ENCODE data around the gene PCDH12. TPM values are rescaled to one million over a fixed set of nuclear protein-coding genes. Genes with fewer than 3 reads are reported as not detected.

The PCDH12 gene
- total RNA-seq, 1 experiment from 2014 or later, result not detected

- Histone ChIP-seq H4K5ac (ENCODE audit: insufficient read length, low read depth, low read length) (no peak overlapping the region), H3K23ac (ENCODE audit: insufficient read length, low read depth, low read length) (no peak overlapping the region), H2AK5ac (ENCODE audit: insufficient read length, low read length) (no peak overlapping the region), H2BK15ac (ENCODE audit: low read depth, low read length) (no peak overlapping the region), H2AFZ (ENCODE audit: low read length) (no peak overlapping the region), H2BK20ac (ENCODE audit: low read depth, low read length, poor library complexity, severe bottlenecking) (no peak overlapping the region), H3K4me1 (ENCODE audit: insufficient read depth, low read length) (no peaks in the 10 kb centered on the region), H3K4ac (ENCODE audit: low read depth, low read length) (no peak overlapping the region), H3T11ph (ENCODE audit: low read length) (no peak overlapping the region), H3K23me2 (ENCODE audit: insufficient read length, low read depth, low read length, poor library complexity, severe bottlenecking) (no peaks in the 10 kb centered on the region), H2BK120ac (ENCODE audit: low read depth, low read length, poor library complexity, severe bottlenecking) (no peak overlapping the region), H3K79me2 (ENCODE audit: insufficient read depth, low read length) (no peaks in the 10 kb centered on the region), H2BK5ac (ENCODE audit: insufficient read length, low read length) (no peak overlapping the region), H3K27ac (ENCODE audit: insufficient read length, low read depth, low read length) (no peak overlapping the region), H3K18ac (ENCODE audit: insufficient read length, low read depth, low read length) (no peak overlapping the region), H4K8ac (replicated peaks; ENCODE audit: insufficient read length, low read depth, low read length) (no peak overlapping the region), H2BK12ac (ENCODE audit: insufficient read length, low read depth, low read length) (no peak overlapping the region), H3K9ac (ENCODE audit: extremely low read depth, insufficient read length, low read length) (no peak overlapping the region), H4K91ac (ENCODE audit: insufficient read length, low read depth, low read length) (no peak overlapping the region), H3K27me3 (ENCODE audit: insufficient read depth, low read length) (no peaks in the 10 kb centered on the region), H3K14ac (ENCODE audit: insufficient read depth, low read length) (no peak overlapping the region), H3K4me2 (ENCODE audit: insufficient read depth, insufficient read length, low read length) (no peak overlapping the region), H3K79me1 (ENCODE audit: insufficient read depth, low read depth, low read length, poor library complexity, severe bottlenecking) (no peaks in the 10 kb centered on the region), H4K20me1 (ENCODE audit: control insufficient read depth, insufficient read depth, insufficient read length) (no peaks in the 10 kb centered on the region), H3K56ac (ENCODE audit: insufficient read length, low read depth, low read length) (no peak overlapping the region), H3K9me3 (ENCODE audit: control insufficient read depth, low read depth, low read length) (no peaks in the 10 kb centered on the region)
- Mint-ChIP-seq H3K4me3 (no peak overlapping the region), H3K36me3 (ENCODE audit: insufficient read depth in 1 of 3, low read depth in 3 of 3) (peaks cover 6 to 35% (median 35%) of the 10 kb centered on the region in 3 experiments), H3K4me1 (no peaks in the 10 kb centered on the region), H3K9me3 (no peaks in the 10 kb centered on the region), H3K27ac (no peak overlapping the region), H3K27me3 (ENCODE audit: low read depth) (no peaks in the 10 kb centered on the region)
- no CpG with 5 or more reads among the region's 1 CpG for WGBS (ENCODE audit: extremely low coverage, insufficient read length, low lambda C conversion rate)
- TF ChIP-seq, protein P1, sequence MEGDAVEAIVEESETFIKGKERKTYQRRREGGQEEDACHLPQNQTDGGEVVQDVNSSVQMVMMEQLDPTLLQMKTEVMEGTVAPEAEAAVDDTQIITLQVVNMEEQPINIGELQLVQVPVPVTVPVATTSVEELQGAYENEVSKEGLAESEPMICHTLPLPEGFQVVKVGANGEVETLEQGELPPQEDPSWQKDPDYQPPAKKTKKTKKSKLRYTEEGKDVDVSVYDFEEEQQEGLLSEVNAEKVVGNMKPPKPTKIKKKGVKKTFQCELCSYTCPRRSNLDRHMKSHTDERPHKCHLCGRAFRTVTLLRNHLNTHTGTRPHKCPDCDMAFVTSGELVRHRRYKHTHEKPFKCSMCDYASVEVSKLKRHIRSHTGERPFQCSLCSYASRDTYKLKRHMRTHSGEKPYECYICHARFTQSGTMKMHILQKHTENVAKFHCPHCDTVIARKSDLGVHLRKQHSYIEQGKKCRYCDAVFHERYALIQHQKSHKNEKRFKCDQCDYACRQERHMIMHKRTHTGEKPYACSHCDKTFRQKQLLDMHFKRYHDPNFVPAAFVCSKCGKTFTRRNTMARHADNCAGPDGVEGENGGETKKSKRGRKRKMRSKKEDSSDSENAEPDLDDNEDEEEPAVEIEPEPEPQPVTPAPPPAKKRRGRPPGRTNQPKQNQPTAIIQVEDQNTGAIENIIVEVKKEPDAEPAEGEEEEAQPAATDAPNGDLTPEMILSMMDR (conservative IDR thresholded peaks at IDR 0.05), result no peak
- no peak for DNase-seq
Observed at GRCh38 chr5:141989720-141990119, 31.7 kb upstream of the PCDH12 start.
